HG03342 (cell line): Measurements from ENCODE around the gene CNNM4.
A peak's percentile ranks its signal among the peaks of the same experiment; 100 is the strongest.

Experiments
- ATAC-seq: cut with Tn5 transposase; IDR thresholded peaks from one replicate; pipeline ENCODE4 v1.9.1; 2021; ENCODE audit warnings: mild to moderate bottlenecking, moderate library complexity; ENCODE audit not compliant: unreplicated experiment

The CNNM4 gene

GRCh38 chr2:96828436-96828835 is 67.7 kb downstream of the CNNM4 start:
- no peak for ATAC-seq

DNA sequence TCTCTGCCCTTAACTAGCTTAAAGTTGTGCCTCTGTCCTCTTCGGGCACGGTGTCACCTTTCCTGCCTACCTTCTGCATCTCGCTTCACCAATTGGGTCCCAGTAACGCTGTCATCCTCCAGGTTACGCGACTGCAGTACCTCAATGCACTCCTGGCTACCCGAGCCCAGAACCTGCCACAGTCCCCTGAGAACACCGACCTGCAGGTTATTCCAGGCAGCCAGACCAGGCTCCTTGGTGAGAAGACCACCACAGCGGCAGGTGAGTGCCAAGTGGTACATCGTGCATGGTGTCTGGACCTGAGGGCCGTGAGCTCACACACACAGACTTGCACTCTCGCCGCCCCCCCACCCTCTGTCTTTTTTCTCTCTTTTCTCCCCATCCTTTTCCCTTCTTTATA is 68.2 kb downstream of the CNNM4 start:
- no peak for ATAC-seq

DNA sequence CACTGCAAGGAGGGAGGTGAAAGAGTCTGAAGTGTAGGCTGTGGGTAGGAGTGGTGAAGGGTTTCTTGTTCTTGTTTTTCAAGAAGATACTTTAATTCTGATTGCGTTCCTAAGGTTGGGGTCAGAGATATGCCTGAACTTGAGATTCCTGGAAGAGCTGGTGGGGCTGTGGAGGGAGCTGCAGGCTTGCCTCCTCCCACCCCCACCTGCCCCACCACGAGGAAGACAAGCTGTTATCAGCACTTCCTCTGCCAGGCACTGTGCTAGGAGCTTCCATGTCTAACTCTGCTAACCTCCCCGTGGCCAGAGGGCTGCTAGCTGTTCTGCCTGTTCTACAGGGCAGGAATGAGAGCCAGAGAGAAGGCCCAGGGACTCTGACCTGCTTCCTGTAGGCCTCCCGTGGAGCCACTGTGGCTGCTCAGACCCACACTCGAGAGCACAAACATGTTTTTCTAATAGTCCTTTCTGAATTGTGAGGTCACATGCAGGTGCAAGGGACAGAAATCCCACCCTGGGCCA is 69.4 kb downstream of the CNNM4 start:
- ATAC-seq, result no peak

DNA sequence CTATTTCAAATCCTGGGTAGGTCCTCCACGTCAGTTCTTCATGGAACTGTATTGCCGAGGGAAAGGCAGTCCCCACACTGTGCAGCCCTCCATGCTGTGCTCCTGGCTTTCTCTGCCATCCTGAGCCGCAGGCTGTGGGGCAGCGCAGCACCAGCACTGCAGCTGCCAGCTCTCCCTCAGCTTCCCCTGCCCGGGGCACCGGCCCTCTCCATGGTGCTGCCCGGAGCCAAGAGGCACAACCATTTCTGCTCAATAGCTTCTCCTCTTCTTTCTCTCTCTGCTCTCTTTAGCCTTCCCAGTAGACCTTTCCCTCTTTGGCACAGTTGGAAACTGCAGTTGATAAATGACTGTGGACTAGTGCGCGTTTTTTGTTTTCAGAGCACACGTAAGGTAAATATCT is 71.0 kb downstream of the CNNM4 start:
- ATAC-seq, result no peak

GRCh38 chr2:96832408-96832753 is 71.7 kb downstream of the CNNM4 start:
- no peak for ATAC-seq

GRCh38 chr2:96832754-96833507 is 72.2 kb downstream of the CNNM4 start:
- ATAC-seq, result no peak

- no peak for ATAC-seq
Measured at GRCh38 chr2:96835830-96836229, 75.1 kb downstream of the CNNM4 start.

GRCh38 chr2:96837575-96837974 is 76.9 kb downstream of the CNNM4 start:
- no peak for ATAC-seq

DNA sequence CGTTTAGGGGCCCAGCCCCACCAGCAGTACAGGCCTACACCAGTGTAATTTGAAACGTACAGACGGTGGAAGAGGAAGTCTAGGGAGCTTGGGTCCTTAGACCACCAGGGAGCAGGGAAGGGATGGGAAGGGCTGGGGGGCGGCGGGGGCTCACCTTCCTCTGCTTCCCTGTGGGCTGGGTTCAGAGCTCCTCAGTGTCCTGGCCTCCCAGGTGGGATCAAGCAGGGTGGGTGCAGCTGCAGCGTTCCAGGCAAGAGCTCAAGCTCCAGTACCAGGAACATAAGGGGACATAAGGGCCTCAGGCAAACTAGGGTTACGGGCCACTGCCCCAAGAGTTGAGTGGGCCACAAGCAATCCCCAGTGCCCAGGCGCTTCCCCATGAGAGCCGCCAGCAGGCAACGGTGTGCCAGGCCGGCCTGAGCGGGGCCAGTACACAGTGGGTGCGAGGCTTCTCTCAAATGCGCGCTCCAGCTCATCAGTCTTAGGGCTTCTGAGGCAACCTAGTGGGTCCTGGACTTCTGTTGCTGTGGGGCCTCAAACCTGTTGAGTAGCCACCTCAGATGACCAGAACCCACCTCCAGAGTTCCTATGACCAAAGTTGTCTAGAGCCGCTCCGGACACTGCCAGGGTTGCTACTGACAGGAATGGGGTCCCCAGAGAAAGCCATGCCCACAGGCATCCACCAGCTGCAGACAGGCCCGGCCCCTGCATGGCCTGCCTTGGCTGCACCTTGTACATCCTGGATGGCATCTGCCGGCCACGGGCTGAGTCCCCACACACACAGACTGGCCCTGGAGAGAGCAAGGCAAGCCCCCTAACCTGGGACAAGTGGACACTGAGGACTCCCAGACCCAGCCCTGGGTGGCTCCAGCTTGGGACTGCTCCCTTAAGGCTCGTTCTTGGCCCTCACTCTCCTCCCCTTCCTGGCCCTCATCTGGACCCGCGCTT is 77.9 kb downstream of the CNNM4 start:
- ATAC-seq, result peak; percentile 11

DNA sequence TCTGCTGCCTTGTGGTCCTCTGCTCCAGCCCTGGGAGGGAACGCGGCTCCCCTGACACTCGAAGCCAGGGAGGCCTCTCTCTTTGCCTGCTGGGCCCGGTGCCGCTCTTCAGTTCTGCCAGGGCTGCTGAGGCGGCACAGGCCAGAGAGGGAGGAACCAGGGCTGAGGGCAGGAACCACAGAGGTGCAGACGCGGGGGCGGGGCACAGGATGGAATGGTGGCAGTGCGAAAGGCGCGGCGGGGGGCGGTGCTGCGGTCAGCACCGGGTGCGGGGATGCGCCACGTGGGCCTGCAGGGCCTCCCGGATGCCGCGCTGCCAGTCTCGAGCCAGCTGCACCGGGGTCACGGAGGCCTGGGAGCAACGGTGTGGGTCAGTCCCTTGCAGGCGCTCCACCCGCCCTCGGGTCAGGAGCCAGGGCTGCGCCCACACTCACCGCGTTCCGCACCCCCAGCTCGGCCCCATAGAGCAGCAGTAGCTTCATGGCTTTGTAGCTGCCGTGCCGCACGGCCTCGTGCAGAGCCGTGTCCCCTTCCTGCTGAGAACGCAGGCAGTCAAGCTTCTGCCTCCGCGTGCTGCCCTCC is 78.7 kb downstream of the CNNM4 start:
- peak; percentile 60 for ATAC-seq

GRCh38 chr2:96839875-96840850 is 79.5 kb downstream of the CNNM4 start:
- no peak for ATAC-seq

GRCh38 chr2:96841701-96842495 is 81.2 kb downstream of the CNNM4 start:
- no peak for ATAC-seq

DNA sequence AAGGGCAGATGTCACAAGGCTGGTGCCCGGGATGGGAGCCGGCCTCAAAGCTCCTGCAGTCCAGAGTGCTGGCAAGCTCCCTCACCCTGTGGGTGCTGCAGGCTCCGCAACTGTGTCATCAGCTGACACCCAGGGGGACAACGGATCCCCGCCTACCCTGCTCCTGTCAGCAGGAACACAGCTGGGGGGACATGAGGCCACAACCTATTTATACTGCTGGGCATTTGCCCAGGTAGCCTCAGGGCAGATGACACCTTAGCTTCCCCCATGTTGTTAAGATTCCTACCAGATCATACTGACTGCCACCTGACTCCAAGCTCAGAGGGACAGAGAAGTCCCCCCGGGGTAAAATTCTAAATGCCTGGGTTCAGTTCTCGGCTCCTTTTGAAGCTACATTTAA is 81.9 kb downstream of the CNNM4 start:
- ATAC-seq, result no peak

- no peak for ATAC-seq
Measured at GRCh38 chr2:96843538-96844268, 83.0 kb downstream of the CNNM4 start, which contains the start of gene ANKRD23. TSS of gene ANKRD23 (minus strand) at chr2:96844021. CDS start at chr2:96843992, 29 bp downstream.

GRCh38 chr2:96844405-96844808 is 83.7 kb downstream of the CNNM4 start:
- no peak for ATAC-seq

DNA sequence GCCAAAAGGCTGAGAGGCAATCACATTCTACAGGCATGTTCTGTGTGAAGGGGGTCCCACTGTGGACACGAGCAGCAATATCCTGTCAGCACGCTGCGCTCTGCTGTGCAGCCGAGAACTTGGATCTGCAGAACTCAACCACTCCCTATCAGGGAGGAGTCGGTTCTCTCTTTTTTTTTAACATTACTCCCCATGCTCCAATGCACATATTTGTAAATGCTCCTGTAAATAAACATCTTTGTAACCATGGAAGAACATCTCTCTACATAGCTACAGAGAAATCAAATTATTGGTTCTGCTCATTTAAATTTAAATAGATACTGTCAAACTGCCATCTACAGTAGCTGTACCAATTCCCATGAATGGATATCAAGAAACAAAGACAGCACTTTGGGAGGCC is 86.1 kb downstream of the CNNM4 start:
- ATAC-seq, result no peak

DNA sequence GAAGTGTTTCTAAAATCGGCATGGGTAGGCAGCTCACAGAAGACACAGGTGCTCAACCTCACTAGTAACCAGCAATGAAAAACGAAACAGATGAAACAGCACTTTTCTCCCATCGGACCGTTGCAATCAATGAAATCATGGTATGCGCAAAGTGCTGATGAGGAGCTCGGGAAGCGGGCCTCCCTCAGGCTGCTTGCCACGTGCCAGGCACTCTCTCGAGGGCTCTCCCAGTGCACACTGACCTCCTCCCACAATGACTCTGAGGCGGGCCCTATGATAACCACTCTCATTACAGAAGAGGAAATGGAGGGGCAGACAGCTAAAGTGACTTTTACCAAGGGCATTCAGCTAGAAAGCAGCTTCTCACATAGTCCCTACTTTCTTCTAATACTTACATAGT is 86.9 kb downstream of the CNNM4 start:
- ATAC-seq, result no peak

DNA sequence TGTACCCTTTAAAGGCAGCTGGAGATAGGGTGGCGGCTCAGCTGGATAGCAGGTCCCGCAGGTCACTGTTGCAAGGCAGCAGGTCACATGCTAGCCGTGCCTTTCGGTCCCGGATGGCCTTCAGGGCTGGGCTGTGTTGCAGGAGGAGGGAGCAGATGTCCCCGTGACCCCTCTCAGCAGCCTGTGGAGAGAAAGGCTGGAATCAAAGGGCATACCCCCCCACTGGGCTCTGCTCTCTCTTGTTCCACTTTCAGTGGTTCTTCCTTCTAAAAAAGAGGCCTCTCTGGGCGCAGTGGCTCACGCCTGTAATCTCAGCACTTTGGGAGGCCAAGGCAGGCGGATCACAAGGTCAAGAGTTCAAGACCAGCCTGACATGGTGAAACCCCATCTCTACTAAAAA is 87.6 kb downstream of the CNNM4 start:
- ATAC-seq, result no peak

DNA sequence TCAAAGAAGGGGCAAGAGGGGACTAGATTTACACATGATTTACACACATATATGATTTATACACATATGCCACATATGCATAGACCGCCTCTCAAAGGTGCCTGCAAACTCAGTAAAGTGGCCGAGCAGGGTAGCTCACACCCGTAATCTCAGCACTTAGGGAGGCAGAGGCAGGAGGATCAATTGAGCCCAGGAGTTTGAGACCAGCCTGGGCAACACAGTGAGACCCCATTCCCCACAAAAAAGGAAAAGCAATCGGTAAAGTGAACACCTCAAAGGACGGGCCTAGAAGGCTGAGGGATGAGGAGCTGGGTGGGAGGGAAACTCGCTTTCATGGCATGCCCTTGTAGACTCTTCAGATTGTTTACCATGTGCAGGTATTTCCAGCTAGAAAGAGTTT is 92.0 kb downstream of the CNNM4 start:
- no peak for ATAC-seq
